Breast epithelium (tissue), 4 donors: Measurements from ENCODE around the gene SIL1. TPM values are rescaled to one million over a fixed set of nuclear protein-coding genes. Genes with fewer than 3 reads are reported as not detected.

ENCODE experiments used
- DNase-seq, 2 donors: peaks; one replicate each; pipeline ENCODE4 v3.0.0-alpha.2; 2019; ENCODE audit warnings: low spot score in 2 of 2
- H3K27ac ChIP-seq, 2 donors: fragments of 200-600 bp; sonication (generic) in 1 of 2; one replicate each; pipeline ENCODE4 v1.5.1; 2016 to 2019; ENCODE audit warnings: mild to moderate bottlenecking in 1 of 2
- H3K27me3 ChIP-seq, 2 donors: fragments of 200-600 bp; sonication (generic) in 1 of 2; one replicate each; pipeline versions ENCODE4 v1.5.1 to v1.6.0; 2017 to 2019; ENCODE audit warnings: control low read depth in 1 of 2, mild to moderate bottlenecking in 1 of 2
- H3K36me3 ChIP-seq: fragments of 200-600 bp; one replicate; pipeline ENCODE4 v1.5.1; 2019
- H3K4me1 ChIP-seq, 2 donors: fragments of 200-600 bp; sonication (generic); one replicate each; pipeline ENCODE4 v1.5.1; 2016 to 2019; ENCODE audit warnings: control low read depth in 1 of 2
- H3K4me3 ChIP-seq, 3 donors: fragments of 200-600 bp; sonication (generic); 1 replicate in 2 of 3; 2 replicates in 1 of 3; pipeline ENCODE4 v1.5.1; 2016 to 2019; ENCODE audit warnings: mild to moderate bottlenecking in 3 of 3, moderate library complexity in 2 of 3
- H3K9me3 ChIP-seq, 2 donors: fragments of 200-600 bp; sonication (generic) in 1 of 2; one replicate each; pipeline ENCODE4 v1.5.1; 2016 to 2019; ENCODE audit warnings: control low read depth in 1 of 2
- CTCF ChIP-seq, 3 donors: fragments of 450-650 bp; IDR thresholded peaks; one replicate each; pipeline ENCODE4 v1.5.1; 2016 to 2017; ENCODE audit warnings: antibody characterized with exemption in 3 of 3, mild to moderate bottlenecking in 3 of 3, moderate library complexity in 3 of 3
- POLR2A ChIP-seq: fragments of 450-650 bp; IDR thresholded peaks from one replicate; pipeline ENCODE4 v1.6.1; 2016; ENCODE audit warnings: antibody characterized with exemption, mild to moderate bottlenecking, moderate library complexity
- POLR2AphosphoS5 ChIP-seq, 3 donors: sonication (generic); formaldehyde crosslinking; IDR thresholded peaks; one replicate each; pipeline ENCODE4 v1.6.1; 2017; ENCODE audit warnings: antibody characterized with exemption in 3 of 3
- intact Hi-C: fragments of 100-400 bp; cut with DNase I; formaldehyde crosslinking; loops from one replicate; pipeline ENCODE4 v1.15.1; 2023; ENCODE audit warnings: low total_unique reads
- total RNA-seq, 3 donors: library from RNA; depleted of rRNA; stranded (reverse); fragments of >200 nt; gene quantifications; one replicate each; pipeline ENCODE4 v1.1.0, GENCODE V29; 2016

SIL1 gene
- total RNA-seq, 3 donors from 2014 or later = 29.9 to 63.9 (median 48.2) TPM

- no peaks in the 10 kb centered on the region for H3K27me3 ChIP-seq
- intact Hi-C loops = no loop called here
- TF ChIP-seq POLR2AphosphoS5 (IDR thresholded peaks at IDR 0.05) (no peak), POLR2A (no peak), CTCF (IDR thresholded peaks at IDR 0.05) (no peak)
- H3K4me3 ChIP-seq = no peak overlapping the region
- no peak overlapping the region for H3K27ac ChIP-seq
- H3K9me3 ChIP-seq = no peaks in the 10 kb centered on the region
- no peaks in the 10 kb centered on the region for H3K4me1 ChIP-seq
- H3K36me3 ChIP-seq = no peaks in the 10 kb centered on the region
- no peak for DNase-seq
Observed at GRCh38 chr5:138998521-138998920, 199.6 kb downstream of the SIL1 start.

GRCh38 chr5:138996120-138996519, 202.0 kb downstream of the SIL1 start:
- intact Hi-C loops = no loop called here
- DNase-seq = no peak
- Histone ChIP-seq H3K27me3 (no peaks in the 10 kb centered on the region), H3K4me1 (no peaks in the 10 kb centered on the region), H3K9me3 (no peaks in the 10 kb centered on the region), H3K4me3 (no peak overlapping the region), H3K36me3 (no peaks in the 10 kb centered on the region), H3K27ac (no peak overlapping the region)
- no peak for TF ChIP-seq POLR2A
- no peak for TF ChIP-seq CTCF (IDR thresholded peaks at IDR 0.05)
- no peak for TF ChIP-seq POLR2AphosphoS5 (IDR thresholded peaks at IDR 0.05)

- no peaks in the 10 kb centered on the region for H3K27me3 ChIP-seq
- H3K4me3 ChIP-seq = no peak overlapping the region
- DNase-seq = no peak
- no peaks in the 10 kb centered on the region for H3K4me1 ChIP-seq
- no peak overlapping the region for H3K27ac ChIP-seq
- no peaks in the 10 kb centered on the region for H3K9me3 ChIP-seq
- TF ChIP-seq POLR2A (no peak), CTCF (IDR thresholded peaks at IDR 0.05) (no peak), POLR2AphosphoS5 (IDR thresholded peaks at IDR 0.05) (no peak)
- no peaks in the 10 kb centered on the region for H3K36me3 ChIP-seq
- intact Hi-C loops = no loop called here
Observed at GRCh38 chr5:138990986-138991590, 207.1 kb downstream of the SIL1 start.

GRCh38 chr5:138989720-138990119, 208.4 kb downstream of the SIL1 start:
- H3K27me3 ChIP-seq = no peaks in the 10 kb centered on the region
- H3K9me3 ChIP-seq = no peaks in the 10 kb centered on the region
- H3K4me1 ChIP-seq = no peaks in the 10 kb centered on the region
- intact Hi-C loops = no loop called here
- TF ChIP-seq CTCF (IDR thresholded peaks at IDR 0.05) (no peak), POLR2AphosphoS5 (IDR thresholded peaks at IDR 0.05) (no peak), POLR2A (no peak)
- DNase-seq = no peak
- H3K36me3 ChIP-seq = no peaks in the 10 kb centered on the region
- H3K27ac ChIP-seq = no peak overlapping the region
- no peak overlapping the region for H3K4me3 ChIP-seq

GRCh38 chr5:138986186-138986800, 211.9 kb downstream of the SIL1 start:
- H3K27me3 ChIP-seq = no peaks in the 10 kb centered on the region
- TF ChIP-seq POLR2AphosphoS5 (IDR thresholded peaks at IDR 0.05) = no peak
- TF ChIP-seq CTCF (IDR thresholded peaks at IDR 0.05) = no peak
- no peak for TF ChIP-seq POLR2A
- H3K36me3 ChIP-seq = no peaks in the 10 kb centered on the region
- H3K9me3 ChIP-seq = no peaks in the 10 kb centered on the region
- H3K4me1 ChIP-seq = no peaks in the 10 kb centered on the region
- H3K27ac ChIP-seq = no peak overlapping the region
- no peak for DNase-seq
- no peak overlapping the region for H3K4me3 ChIP-seq
- intact Hi-C loops = no loop called here
